Measurements from ENCODE around the gene TRPM1.

Gene TRPM1
- 0 to 0.36 (median 0.02) reads per million in 18 experiments for total RNA-seq

DNA sequence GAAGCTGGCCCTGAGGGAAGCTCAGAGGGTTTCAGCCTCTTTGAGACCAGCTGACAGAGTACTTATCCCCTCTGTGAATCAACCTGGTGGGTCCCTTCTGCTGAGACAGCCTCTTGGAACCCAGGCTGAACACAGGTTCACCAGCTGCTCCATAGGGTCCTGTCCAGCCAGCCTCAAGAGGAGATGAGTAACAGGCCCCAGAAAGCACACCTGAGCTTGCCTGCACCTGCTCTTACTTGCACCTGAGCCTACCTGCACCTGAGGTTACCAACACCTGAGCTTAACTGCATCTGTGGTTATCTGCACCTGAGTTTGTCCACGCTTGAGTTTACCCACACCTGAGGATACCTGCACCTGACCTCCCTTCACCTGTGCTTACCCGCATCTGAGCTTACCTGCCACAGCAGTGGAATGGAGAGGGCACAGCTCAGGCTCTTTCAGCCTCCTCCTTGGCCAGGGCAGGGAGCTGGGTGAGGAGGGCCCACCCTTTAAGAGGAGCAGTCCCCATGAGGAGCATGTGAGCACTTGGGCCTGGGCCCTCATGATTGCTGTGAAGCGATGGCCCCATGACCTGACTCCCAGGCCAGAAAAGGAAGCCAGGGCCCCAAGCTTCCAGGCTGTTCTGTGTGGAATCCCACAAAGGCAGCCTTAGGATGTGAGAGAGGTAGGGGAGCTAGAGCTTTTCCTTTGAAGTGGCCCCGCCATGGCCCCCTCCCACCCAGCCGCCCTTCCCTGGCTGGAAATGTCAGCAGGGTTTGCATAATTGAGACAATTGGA lies at the start of gene TRPM1:
TSS of gene TRPM1 (minus strand) at position 464 of the 777 bp plus-strand sequence. CDS start 20,370 bp downstream, outside the sequence.
- no peak for DNase-seq

DNA sequence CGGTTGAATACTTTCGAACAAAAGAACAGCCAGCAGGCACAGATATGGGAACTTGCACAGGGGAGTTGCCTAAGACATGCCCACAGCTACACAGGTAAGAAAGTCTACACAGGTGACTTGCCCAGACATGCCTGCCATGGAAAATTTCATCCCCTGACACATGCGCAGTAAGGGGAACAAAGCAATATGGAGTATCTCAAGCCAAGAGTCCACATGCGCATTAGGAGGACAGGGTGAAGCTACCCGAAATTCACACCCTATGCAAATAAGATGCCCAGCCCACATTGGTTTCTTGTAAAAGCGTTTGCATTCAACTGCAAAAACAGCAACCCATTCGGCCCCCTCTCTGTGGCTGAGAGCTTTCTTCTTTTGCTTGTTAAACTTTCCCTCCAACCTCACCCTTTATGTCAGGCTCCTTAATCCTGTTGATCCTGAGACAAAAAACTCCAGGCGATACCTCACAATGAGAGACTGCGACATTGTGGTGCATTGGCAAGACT lies 49.3 kb upstream of the TRPM1 start:
- no peak for DNase-seq

DNA sequence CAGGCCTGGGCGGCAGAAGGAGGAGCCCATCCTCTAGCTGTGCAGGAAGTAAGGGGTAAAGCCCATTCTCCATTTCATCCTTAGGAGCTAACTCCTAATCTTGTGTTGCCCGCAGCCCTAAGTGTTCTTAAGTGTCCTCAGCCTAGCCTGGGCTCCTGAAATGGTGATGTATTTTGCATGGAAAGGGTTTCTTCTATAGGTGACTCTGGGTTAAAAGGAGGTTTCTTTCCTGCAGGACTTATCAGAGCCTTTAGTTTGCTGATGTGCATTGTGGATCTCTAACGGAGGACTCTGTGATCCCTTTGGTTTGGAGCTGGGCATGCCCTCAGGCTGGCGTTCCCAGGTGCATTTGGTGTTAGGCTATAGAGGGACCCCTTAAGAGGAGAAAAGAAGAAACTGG lies 48.5 kb upstream of the TRPM1 start:
- no peak for DNase-seq

DNA sequence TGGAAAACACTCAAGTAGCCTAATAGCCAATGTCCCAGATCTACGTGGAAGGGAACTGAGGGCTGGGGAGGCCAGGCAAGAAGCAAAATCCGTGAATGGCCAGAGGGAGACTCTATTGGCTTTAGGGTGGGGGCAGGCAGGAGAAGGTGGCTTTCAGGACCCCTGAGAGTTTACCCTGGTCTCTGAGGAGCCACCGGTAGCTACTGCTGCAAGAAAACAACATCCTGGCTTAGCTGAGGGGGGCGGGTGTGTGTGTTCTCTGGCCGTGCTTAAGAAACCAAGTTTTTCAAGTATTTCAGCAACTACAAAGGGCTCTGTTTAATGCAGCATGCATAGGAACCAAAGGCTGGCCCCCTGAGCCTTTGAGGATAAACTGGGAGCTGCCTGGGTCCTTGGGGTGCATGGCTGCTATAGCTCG lies 47.6 kb upstream of the TRPM1 start:
- DNase-seq: no peak

DNA sequence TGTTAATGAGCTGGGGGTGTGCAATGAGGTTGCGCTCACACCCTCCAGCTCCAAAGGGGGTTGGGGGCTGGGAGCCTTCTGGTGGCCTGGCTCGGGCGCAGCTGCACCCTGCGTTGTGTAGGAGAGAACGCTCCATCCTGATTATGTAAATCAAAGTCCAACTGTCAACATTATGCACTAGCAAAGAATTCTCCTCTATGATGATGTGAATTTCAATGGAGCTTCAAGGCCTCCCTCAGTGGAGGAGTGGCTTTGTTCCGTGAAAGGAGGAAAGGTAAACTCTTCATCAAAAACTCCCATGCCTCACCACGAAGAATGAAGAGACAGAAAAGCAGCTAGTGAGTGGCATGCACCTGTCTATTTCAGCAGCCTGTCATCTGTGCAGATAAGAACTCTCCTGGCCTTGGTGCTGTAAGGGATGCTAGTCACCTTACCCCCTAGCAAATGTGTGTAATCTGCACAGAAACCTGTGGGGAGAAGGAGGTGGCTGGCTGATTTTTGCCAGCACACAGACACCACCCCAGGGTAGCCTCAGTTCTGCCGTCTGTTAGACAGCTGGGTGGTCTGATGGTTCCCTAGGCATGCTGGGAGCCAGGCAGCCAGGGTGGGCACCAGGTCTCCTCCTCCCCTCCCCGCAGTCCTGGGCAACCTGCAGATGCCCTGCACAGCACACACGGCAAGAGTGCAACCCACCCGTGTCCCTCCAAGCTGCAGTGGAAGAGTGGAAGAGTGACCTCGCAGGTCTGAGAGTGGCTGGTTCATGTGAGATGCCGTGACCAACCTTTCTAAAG lies 47.0 kb upstream of the TRPM1 start:
- no peak for DNase-seq

DNA sequence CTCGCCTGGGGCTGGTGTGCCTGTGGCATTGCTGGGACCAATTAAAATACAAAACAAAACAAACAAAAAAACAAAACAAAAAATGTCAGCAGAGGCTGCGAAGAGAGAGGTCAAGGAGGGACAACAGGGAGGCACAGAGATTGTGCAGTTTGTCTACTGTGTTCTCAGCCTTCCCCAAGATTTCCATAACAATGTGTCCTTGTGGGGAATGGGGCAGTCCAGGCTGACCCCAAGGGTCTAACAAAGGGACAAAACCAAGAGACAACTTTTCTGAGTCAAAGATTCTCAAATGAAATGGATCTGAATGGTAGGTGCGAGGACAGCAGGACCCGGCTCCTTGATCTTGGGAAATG lies 46.4 kb upstream of the TRPM1 start:
- no peak for DNase-seq

DNA sequence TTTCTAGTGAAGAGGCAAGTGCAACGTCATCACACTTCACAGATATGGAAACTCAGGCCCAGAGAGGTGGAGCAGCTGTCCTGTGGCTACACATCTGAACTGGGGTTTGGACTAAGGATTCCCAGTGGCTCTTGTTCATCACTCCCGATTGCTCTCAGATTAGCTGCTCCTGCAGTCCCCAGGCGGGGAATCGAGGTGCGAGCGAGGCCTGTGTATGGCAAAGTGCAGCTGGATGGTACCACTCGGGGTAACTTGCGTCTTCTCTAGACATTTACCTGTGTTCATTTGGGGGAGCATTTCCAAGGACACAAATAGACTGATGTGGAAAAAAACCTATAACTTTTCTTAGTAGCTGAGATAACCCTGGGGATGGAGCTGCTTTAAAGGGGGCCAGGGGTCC lies 45.9 kb upstream of the TRPM1 start:
- no peak for DNase-seq

DNA sequence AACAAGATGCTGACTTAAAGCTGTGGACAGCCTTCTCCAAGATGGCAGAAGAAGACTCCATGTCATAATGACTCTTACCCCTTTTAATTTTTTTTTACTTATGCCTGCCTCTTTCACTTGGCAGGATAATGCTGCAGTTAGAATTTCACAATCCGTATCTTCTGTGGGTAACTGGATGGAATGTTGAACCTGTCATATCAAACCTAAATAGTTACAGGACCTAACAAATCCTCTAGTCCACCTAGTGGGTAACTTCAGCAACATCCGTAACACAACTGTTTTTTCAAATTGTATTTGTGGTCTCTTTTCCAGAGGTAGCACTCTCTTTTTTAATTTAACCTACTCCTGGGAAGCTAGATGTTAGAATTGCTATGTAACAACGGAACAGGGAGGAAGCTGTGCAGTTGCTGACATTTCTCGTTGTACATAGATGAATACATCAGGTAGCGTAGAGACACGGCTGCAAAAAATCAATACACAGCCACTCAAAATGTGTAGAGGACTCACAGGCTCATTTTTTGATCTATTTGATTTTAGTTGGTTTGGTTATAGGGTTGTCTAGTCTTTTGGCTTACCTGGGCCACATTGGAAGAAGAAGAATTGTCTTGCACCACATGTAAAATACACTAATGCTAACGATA lies 43.9 kb upstream of the TRPM1 start:
- no peak for DNase-seq

DNA sequence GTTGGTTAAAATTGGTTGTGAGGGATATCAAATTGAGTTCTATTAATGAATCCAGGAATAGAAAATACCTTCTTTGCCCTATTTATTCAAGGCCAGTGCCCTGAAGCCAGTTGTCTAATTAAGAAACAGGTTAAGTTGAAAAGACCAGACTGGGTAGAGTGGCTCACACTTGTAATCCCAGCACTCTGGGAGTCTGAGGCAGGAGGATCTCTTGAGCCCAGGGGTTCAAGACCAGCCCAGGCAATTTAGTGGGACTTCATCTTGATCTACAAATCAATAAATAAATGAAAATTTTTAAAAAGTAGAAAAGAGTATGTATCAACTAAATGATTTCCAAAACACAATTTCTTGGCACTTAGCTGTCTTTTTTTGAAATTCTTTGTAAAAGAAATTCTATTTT lies 40.3 kb upstream of the TRPM1 start:
- no peak for DNase-seq

DNA sequence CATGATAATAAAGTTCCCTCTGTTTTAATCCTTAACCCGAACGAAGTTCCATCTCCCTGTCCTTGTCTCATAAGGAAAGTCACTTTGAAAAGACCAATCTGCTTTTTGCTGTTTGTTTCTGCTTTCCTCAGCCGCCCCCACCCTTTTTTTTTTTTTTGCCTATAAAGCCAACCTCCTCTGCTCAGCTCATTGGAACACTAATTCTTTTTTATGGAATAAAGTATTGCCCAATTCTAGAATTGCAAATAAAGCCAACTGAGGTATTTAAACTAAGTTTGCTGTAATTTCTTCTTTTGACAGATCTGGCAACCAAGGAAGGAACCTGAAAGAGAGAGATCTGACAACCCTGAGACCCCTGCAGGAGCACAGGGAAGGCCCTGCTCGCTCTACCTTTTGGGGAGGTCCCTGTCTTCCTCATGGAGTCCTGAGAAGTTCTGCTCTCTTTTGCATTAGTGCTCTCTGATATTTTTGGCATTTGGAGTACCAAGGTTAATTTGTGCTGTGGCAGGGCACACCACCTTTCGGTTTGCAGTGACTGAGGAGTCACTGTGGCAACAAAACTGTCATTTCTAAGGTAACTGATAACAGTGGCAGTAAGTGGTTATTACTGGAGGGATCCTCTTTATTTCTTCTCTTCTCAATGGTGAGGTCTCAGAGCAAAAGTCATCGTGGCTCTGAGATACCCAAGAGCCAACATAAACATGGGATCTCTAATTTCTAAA lies 35.2 kb upstream of the TRPM1 start:
- DNase-seq: no peak

DNA sequence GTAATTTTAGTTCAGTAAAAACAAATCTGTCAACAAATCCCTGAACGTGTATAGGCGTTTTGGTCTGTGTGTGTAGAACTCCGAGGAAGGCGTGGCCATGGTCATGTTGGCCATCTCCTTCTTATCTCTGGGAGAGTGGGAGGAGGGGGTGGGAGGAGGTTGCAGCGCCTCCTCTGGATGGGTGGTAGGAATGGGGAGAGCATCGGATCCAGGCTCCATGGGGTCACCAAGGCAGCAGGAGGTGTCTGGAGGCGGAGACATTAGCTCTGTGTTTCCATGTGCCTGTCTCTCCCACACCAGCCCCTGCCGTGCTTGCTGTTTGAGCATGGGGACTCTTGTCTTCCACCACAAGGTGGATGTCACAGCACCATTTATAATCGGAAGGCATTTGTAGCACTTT lies 34.5 kb upstream of the TRPM1 start:
- DNase-seq: no peak

DNA sequence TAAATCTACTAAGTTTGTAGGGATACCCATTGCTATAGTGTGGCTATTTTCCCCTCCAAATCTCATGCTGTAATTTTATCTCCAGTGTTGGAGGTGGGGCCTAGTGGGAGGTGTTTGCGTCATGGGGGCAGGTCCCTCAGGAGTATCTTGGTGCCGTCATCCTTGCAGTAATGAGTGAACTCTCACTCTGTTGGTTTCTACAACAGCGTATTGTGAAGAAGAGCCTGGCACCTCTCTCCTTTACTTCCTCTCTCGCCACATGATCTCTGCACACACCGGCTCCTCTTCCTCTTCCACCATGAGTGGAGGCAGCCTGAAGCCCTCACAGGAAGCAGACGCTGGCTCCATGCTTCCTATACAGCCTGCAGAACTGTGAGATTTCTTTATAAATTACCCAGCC lies 34.0 kb upstream of the TRPM1 start:
- no peak for DNase-seq

DNA sequence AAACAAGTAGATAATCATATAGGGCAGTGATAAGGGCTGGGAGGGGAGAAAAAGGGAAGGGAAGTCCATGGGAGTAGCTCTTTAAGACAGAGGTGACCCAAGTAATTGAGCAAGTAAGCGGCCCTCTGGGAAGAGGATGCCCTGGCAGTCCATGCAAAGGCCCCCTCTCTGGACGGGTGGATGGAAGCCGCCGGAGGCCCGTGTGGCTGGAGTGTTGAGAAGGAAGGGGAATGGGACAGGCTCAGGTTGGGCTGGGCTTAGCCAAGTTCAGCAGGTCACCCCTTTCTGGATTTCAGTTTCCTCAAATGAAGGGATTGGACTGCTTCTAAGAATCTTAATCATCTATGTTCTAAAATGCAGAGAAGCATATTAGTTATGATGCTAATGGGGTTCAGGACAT lies 32.4 kb upstream of the TRPM1 start:
- DNase-seq: no peak

DNA sequence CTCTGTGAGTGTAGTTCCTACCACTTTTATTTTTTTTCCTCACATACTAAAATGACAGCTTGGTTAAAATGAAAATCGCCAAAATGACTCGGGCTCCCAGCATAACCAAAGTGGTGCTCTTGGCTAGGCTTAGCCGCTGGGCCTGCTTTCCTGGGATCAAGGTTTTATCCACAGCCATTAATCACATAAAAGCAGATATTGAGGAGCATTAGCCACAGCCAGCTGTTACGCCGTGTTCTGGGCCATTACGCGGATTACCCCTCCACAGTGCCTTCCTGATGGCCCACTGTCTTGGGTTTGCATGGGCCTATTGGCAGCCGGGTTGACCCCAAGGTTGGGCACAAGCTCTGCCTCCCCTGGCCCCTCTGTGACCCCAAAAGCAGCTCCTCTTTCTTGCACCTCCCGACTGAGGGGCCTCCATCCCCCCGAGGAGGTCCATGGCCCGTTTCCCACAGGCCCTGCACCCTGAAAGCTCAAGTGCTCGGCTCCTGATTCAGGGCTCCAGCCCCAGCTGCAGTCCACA lies 30.4 kb upstream of the TRPM1 start:
- DNase-seq: no peak

DNA sequence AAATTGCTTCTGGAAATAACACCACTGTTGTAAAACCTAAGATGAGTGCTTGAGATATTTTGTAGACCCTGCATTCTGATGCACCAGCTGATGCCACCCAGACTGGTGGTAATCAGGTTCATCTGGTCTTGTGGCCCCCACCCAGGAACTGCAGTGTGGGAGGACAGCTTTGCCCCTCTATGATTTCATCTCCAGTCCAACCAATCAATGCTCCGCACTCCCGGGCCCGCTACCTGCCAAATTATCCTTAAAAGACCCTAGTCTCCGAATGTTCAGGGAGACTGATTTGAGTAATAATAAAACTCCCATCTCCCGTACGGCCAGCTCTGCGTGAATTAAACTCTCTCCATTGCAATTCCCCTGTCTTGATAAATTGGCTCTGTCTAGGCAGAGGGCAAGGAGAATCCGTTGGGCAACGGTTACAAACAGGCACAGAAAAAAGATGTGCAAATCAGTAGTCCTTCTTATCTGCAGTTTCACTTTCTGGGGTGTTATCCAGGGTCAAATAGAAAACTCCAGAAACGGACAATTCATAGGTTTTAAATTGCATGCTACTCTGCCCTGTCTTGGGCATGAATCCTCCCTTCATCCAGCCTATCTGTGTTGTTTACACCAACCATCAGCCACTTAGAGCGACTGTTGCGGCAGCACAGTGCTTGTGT lies 29.2 kb upstream of the TRPM1 start:
- no peak for DNase-seq

DNA sequence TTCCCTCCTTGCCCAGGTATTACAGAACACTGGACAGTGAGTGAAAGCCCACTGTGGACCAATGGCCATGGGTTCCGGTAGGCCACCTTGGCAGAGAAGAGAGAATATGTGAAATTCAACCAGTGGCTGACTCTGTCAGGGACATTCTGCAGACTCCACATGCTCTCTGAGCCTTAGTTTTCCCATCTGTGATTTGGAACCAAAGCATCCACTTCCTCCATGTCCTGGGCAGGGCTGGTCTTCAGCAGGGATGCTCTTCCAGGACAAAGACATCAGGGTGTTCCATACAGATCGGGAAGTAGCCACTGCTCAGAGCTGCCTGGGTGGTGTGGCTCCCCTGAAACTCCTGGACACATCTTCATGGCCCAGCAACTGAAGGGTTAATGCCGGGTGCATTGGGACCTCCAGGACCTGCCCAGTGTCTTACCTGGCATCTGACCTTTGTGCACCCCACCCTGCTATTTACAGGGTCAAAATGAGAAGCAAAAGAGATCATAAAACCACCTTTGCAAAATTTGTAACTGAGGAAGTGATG lies 28.3 kb upstream of the TRPM1 start:
- no peak for DNase-seq

DNA sequence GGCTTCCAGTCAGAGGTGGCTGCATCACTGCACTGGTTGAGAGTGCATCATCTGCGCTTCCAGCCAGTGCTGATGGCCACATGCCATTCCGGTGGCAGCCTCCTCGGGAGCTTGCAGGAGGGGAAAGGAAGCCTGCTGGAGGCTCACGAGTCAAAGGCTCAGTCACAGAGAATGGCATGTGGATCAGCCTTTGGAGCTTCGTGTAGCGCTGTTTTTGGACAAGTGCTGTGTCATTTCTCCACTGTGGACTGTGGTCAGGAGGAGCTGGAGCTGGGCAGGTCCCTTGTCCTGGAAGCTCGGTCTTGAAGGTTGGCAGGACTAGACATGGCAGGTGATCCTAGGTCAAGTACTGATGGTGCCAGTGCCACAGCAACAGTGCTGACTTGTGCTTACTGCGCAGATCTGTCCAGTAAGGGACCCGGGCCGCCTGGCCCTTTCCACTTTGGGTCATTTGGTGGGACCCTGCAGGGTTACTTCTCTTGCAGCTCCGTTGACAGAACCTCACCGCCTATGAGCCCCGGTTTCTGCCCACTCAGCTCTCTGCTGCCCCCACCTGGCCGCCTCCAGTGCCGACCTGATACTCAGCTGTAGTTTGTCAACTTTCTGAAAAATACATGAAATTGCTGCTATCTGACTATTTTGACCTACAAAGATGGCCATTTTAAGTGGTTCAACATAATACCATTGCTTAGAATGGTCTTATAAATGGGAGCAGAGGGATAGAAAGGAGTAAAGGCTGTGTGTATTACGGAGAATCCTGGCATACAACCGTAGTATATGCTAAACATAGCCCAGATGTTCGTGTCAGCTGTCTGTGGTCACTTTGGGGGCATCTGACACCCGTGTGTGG lies 27.6 kb upstream of the TRPM1 start:
- peak; percentile 75 to 80 for DNase-seq

DNA sequence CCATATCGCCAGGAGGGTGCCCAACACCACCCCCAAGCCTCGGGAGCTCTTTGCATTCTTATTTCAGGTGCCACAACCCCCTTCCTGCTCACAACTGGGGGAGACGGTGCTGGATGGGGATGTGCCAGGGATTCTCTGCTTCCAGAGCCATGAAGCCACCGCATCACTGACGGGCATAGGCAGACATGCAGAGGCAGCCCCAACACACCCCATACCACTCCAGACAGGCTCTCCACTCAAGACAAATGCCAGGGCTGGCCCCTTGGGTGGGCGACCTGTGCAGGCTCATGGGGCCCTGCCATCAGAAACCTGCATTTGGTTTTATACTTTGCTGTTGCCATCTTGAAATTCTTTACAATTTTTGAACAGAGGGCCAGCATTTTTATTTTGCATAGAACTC lies 27.0 kb upstream of the TRPM1 start:
- DNase-seq: no peak

DNA sequence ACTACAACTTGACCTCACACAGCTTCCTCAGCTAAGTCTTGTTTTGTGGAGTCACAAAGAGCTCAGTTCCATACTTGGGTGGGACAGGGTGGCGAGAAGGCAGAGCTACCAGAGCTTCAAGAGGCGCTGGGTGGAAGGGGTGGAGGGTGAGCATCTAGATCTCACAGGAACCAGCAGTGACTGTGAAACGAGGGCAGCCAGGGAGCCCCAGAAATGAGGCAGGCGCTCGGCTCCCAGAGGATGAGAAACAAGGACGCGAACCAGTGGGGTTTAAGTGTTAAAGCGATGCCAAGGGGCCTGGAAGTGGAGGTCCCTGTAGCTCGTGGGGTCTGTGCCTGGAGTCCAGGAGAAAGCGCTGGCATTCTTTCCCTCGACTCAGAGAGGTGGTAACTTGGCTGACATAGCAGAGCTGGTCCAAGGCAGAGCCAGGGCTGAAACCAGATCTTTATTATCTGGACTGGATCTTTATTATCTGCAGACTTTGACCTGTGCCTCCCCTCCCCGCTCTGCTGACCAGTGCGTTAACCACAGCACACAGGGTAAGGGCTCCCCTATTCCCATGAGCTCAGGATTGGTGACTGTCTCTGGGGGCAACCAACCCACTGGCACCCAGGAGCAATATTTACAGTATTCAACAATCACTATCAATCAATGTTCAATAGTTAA lies 26.2 kb upstream of the TRPM1 start:
- DNase-seq: no peak

DNA sequence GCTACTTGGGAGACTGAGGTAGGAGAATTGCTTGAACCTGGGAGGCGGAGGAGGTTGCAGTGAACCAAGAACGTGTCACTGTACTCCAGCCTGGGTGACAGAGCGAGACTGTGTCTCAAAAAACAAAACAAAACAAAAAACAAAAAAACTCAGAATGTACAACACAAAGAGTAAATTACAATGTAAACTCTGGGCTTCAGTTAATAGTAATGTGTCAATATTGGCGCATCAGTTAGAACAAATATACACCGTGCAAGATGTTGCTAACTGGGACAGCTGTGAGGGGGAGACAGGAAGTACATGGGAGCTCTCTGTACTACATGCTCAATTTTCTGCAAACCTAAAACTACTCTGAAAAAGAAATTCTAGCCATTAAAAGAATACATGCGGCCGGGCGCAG lies 23.5 kb upstream of the TRPM1 start:
- DNase-seq: no peak

Measured in inflammatory macrophage (primary cell).